ENCODE results near the gene POLD2. TPM values are rescaled to one million over a fixed set of nuclear protein-coding genes. Genes with fewer than 3 reads are reported as not detected.

POLD2 gene
- total RNA-seq, 1 donor from 2014 or later, result 103 TPM

DNA sequence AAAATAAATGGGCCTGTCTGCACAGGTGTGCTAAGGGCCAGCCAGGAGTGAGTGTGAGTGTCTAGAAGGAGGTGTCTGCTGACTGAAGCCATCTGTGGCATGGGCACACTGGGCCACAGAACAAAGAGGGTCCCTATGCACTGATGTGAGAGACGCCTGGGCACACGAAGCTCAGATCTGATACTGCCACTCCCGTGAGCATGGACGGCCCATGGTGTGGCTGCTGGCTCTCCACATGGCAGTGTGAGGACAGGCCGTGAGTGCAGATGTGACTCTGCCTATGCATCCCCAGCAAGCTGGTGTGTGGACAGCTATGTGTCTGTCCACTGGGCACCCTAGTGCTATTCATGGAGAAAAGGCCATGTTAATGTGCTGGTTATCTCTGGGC lies 30.6 kb upstream of the POLD2 start:
- no peak for FAIRE-seq
- TF ChIP-seq, protein P1, sequence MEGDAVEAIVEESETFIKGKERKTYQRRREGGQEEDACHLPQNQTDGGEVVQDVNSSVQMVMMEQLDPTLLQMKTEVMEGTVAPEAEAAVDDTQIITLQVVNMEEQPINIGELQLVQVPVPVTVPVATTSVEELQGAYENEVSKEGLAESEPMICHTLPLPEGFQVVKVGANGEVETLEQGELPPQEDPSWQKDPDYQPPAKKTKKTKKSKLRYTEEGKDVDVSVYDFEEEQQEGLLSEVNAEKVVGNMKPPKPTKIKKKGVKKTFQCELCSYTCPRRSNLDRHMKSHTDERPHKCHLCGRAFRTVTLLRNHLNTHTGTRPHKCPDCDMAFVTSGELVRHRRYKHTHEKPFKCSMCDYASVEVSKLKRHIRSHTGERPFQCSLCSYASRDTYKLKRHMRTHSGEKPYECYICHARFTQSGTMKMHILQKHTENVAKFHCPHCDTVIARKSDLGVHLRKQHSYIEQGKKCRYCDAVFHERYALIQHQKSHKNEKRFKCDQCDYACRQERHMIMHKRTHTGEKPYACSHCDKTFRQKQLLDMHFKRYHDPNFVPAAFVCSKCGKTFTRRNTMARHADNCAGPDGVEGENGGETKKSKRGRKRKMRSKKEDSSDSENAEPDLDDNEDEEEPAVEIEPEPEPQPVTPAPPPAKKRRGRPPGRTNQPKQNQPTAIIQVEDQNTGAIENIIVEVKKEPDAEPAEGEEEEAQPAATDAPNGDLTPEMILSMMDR (IDR thresholded peaks at IDR 0.05; ENCODE audit: insufficient read depth, low read length, severe bottlenecking), result no peak

DNA sequence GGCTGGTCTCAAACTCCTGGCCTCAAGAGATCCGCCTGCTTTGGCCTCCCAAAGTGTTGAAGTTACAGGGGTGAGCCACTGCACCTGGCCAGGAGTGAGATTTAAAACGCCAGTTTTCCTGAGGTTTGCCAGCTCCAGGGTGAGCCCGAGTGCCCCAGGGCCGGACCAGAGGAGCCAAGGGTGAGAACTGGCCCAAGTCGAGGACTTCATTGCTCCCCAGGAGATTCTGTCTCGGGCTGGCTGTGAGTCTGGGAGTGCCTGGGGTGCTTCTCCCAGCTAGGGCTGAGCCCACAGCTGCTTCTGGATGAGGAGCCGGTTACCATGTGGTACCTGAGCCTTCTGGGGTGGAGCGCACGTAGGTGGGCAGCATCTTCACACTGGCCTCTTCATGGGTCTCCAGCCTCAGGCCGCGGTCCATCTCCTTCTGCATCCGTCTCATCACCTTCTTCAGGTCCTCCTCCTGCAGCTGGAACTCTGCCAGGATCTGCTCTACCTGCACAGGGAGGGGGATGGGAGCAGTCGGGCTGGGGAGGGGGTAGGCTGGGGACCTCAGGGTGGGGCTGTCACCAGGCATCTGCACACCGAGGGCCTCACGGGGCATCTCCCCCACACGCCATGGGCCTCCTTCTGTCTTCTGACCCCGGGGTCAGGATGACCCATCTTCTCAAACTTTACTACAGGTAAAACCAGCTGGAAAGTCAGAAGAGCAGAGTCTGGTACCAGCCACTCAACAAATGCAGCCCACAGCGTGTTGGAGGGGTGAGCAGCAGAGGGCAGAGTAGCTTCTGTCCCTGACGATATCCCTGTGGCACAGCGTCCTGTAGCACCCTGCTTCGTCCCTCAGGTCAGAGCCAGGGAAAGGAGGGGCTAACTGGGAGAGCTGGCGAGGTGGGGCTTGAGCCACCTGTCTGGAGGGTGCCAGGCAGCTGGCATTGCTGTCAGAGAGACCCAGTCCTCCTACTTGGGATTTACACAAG lies 29.9 kb upstream of the POLD2 start:
- Histone ChIP-seq H3K27me3 (ENCODE audit: control insufficient read depth, insufficient read depth, low read length) (peaks cover 2% of the 10 kb centered on the region), H3K36me3 (ENCODE audit: control insufficient read depth, insufficient read depth, low read length) (no peaks in the 10 kb centered on the region), H3K4me3 (ENCODE audit: low read depth, low read length) (no peak overlapping the region)
- TF ChIP-seq, protein P1 (IDR thresholded peaks at IDR 0.05; ENCODE audit: insufficient read depth, low read length, severe bottlenecking), result no peak
- no peak for DNase-seq (ENCODE audit: low read depth)
- no peak for FAIRE-seq

More for the DNA sequence above, 30.6 kb upstream of the POLD2 start:
- H3K27me3 ChIP-seq (ENCODE audit: control insufficient read depth, insufficient read depth, low read length), result peaks cover 2% of the 10 kb centered on the region
- H3K4me3 ChIP-seq (ENCODE audit: low read depth, low read length), result no peak overlapping the region
- no peak for DNase-seq (ENCODE audit: low read depth)
- H3K36me3 ChIP-seq (ENCODE audit: control insufficient read depth, insufficient read depth, low read length), result no peaks in the 10 kb centered on the region

GRCh38 chr7:44151956-44152355 lies 28.6 kb upstream of the POLD2 start:
- Histone ChIP-seq H3K36me3 (ENCODE audit: control insufficient read depth, insufficient read depth, low read length) (no peaks in the 10 kb centered on the region), H3K4me3 (ENCODE audit: low read depth, low read length) (no peak overlapping the region), H3K27me3 (ENCODE audit: control insufficient read depth, insufficient read depth, low read length) (peaks cover 4% of the 10 kb centered on the region)
- FAIRE-seq (no peak), DNase-seq (ENCODE audit: low read depth) (no peak)
- TF ChIP-seq, protein P1 (IDR thresholded peaks at IDR 0.05; ENCODE audit: insufficient read depth, low read length, severe bottlenecking), result no peak

DNA sequence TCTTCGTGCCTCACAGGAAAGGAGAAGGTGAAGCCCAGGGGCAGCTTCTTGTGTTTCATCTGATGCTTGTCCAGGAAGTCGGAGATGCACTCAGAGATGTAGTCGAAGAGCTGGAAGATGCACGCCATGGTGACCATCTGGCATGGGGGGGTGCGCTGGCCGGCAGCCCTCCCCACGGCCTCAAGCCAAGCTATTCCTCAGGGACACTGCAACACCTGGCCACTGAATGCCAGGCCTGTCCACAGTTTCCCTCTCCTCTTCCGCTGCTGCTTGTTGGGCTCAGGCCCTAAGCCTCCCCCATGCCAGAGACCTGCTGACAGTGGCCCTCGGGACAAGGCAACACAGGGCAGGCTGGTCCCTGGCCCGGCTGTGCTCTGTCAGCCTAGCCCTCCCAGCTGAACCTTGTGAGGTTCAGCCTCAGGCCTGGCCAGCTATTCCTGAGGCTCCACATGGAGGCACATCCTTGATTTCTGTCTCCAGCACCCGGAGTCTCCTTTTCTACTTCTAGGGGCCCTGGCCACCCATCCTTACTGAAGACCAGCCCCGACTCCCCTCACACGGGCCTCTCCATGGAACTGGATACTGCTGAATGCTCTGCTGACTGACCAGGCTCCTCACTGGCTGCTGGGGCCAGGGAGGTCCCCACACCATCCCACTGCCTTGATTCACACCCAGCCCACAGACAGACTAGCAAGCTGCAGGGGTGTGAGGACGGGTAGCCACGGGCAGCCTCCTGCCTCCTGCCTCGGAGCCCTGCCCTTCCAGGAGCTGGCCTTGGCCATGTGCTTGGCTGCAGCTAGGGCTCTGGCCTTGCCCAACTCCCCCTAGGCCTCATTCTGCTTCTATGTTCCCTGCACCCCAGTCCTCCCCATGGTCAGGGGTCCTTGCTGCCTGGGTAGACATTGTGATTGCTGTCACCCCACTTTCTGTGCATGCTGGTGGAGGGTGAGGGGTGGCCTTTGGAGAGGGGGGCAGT lies 27.9 kb upstream of the POLD2 start:
- TF ChIP-seq, protein P1 (IDR thresholded peaks at IDR 0.05; ENCODE audit: insufficient read depth, low read length, severe bottlenecking), result no peak
- Histone ChIP-seq H3K36me3 (ENCODE audit: control insufficient read depth, insufficient read depth, low read length) (no peaks in the 10 kb centered on the region), H3K4me3 (ENCODE audit: low read depth, low read length) (no peak overlapping the region), H3K27me3 (ENCODE audit: control insufficient read depth, insufficient read depth, low read length) (peaks cover 4% of the 10 kb centered on the region)
- DNase-seq (ENCODE audit: low read depth), result no peak
- FAIRE-seq, result no peak

- Histone ChIP-seq H3K36me3 (ENCODE audit: control insufficient read depth, insufficient read depth, low read length) (no peaks in the 10 kb centered on the region), H3K4me3 (ENCODE audit: low read depth, low read length) (no peak overlapping the region), H3K27me3 (ENCODE audit: control insufficient read depth, insufficient read depth, low read length) (peaks cover 4% of the 10 kb centered on the region)
- TF ChIP-seq, protein P1 (IDR thresholded peaks at IDR 0.05; ENCODE audit: insufficient read depth, low read length, severe bottlenecking), result no peak
- DNase-seq (ENCODE audit: low read depth), result no peak
- FAIRE-seq, result no peak
Measured at GRCh38 chr7:44150466-44150832, 27.1 kb upstream of the POLD2 start.

Measured in bronchial epithelial cell (primary cell).